ENCODE measurements around the gene POLD3. TPM values are rescaled to one million over a fixed set of nuclear protein-coding genes. Genes with fewer than 3 reads are reported as not detected.
"Not testable (repeated sequence)": the region's sequence is repeated elsewhere in the genome, so short reads cannot be mapped to it uniquely, and the experiment has no call there.

Gene POLD3
- polyA plus RNA-seq, 4 donors: 29.6 to 36.3 (median 34.5) TPM

- DNase-seq (ENCODE audit: low read depth in 4 of 4, low spot score in 2 of 4): no peak
These were observed 12.7 kb upstream of the POLD3 start for GRCh38 chr11:74579577-74580270.

GRCh38 chr11:74581954-74582547 is 10.3 kb upstream of the POLD3 start:
- DNase-seq (ENCODE audit: low read depth in 4 of 4, low spot score in 2 of 4): no peak

GRCh38 chr11:74583024-74583624 is 9.3 kb upstream of the POLD3 start:
- DNase-seq (ENCODE audit: low read depth in 4 of 4, low spot score in 2 of 4): no peak

DNA sequence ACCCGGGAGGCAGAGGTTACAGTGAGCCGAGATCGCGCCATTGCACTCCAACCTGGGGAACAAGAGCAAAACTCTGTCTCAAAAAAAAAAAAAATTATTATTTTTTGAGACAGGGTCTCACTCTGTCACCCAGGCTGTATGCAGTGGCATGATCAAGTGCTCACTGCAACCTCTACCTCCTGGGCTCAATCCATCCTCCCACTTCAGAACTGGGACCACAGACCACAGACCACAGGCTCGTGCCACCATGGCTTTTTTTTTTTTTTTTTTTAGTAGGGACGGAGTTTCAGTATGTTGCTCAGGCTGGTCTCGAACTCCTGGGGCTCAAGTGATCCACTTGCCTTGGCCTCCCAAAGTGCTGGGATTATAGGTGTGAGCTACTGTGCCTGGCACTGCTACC is 1.9 kb upstream of the POLD3 start:
- DNase-seq (ENCODE audit: low read depth in 4 of 4, low spot score in 2 of 4): not testable (repeated sequence)

- no peak for DNase-seq (ENCODE audit: low read depth in 4 of 4, low spot score in 2 of 4)
These were observed 330 bp upstream of the POLD3 start for GRCh38 chr11:74592063-74592440.

DNA sequence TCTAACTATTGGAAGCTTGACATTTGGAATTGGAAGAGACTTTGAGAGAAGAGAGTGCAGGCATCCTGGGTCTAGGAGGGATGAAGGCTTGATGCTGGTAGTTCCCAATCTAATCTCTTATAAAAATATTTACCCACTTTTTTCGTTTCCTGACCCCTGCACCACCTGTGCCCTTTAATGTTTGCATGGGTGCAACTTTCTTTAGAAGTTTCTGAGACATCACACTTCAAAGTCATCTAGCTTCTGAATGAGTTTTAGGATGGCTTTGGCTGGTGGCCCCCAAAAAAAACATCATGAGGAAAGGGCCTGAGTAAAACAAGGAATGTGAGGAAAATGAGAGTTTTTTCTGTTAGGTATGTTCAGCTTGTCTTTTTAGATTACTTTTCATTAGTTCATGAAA is 1.1 kb downstream of the POLD3 start:
- no peak for DNase-seq (ENCODE audit: low read depth in 4 of 4, low spot score in 2 of 4)

DNA sequence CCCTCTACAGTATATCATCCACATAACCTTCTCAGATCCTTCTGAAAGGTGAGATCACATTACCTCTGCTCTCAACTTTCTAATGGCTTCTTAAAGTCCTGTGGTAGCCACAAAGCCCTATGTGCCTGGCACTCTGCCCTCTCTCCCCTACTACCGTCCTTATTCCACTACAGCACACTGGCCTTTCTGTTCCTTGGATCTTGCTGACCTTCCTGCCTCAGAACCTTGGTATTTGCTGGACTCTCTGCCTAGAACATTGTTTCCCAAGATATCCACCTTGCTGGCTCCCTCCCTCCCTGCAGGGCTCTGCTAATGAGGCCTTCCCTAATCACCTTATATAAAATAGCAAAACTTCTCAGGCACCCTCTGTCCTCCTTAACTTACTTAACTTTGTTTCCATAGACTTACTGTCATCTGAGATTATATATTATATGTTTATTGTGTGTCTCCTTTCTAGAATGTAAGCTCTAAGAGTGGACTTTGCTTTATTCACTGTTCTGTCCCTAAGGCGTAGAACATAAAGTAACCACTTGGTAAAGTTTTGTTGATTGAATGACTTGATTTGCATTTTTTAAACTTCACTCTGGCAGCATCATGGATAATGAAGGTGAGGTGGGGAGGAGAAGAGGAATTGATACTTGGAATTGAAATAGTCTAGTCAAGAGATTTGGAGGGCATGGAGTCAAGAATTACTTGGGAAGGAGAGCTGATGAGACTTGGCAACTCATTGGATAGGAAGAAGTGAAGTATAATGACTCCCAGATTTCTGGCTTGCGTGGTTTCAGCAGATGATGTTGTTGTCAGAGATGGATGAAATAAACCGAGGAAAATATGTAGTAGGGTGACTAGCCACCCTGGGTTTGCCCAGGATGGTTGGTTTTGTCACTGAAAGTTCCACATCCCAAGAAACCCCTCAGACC is 10.5 kb downstream of the POLD3 start:
- no peak for DNase-seq (ENCODE audit: low read depth in 4 of 4, low spot score in 2 of 4)

GRCh38 chr11:74603845-74604244 is 11.5 kb downstream of the POLD3 start:
- DNase-seq (ENCODE audit: low read depth in 4 of 4, low spot score in 2 of 4): no peak

DNA sequence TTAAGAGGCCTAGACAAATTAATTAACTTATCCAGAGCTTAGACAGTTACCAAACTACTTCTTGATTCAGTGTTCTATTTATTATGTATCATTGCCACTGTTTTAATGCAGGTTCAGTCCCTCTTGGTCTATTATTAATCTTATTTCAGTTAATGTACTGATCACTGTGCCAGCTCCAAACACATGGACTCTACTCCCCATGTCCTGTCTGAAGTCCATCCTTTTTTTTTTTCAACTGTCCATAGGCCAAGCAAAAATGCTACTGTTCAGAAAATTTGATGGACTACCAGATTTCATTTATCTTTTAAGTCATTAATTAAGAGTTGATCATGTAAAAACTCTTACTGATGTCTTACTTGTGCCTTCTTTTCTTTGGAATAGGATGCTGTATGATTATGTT is 11.9 kb downstream of the POLD3 start:
- DNase-seq (ENCODE audit: low read depth in 4 of 4, low spot score in 2 of 4): no peak

DNA sequence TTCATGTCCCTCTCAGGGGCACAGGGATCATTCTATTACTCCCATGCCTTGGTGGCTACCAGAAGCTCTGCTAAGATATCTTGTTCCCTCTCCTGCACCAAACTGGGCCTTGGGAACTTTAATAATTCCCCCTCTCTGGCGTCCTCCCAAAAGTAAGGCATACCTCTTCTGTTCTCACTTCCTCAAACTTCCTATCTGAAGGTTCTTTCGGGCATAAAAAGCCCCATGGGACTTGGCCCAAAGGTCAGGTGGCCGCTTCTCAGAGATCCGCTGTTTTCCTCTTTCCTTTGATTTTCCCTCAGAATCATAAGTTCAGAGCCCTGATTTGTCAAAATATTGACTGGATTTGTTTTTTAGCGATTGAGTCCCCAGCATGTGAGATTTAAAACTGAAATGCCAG is 13.0 kb downstream of the POLD3 start:
- DNase-seq (ENCODE audit: low read depth in 4 of 4, low spot score in 2 of 4): no peak

- DNase-seq (ENCODE audit: low read depth in 4 of 4, low spot score in 2 of 4): no peak
These were observed 16.0 kb downstream of the POLD3 start for GRCh38 chr11:74608431-74608830.

GRCh38 chr11:74611369-74611861 is 19.0 kb downstream of the POLD3 start:
- no peak for DNase-seq (ENCODE audit: low read depth in 4 of 4, low spot score in 2 of 4)

GRCh38 chr11:74612877-74613276 is 20.5 kb downstream of the POLD3 start:
- DNase-seq (ENCODE audit: low read depth in 4 of 4, low spot score in 2 of 4): no peak

DNA sequence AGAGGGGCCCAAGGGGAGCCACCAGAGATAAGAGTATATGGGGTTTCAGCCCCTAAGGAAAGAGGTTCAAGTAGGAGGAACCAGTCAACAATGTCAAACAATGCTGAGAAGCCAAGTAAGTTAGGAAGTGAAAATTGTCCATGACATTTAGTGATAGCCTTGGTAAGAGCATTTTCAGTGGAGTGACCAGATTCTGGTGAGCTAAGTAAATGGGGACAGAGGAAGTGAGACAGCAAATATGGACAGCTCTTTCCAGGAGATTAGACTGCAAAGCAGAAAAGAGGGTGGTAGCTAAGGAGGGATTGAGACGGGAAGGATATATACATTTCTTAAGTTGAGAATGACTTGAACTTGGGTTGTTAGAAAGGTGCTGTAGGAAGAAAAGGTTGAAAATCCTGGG is 22.9 kb downstream of the POLD3 start:
- no peak for DNase-seq (ENCODE audit: low read depth in 4 of 4, low spot score in 2 of 4)

- no peak for DNase-seq (ENCODE audit: low read depth in 4 of 4, low spot score in 2 of 4)
These were observed 23.6 kb downstream of the POLD3 start for GRCh38 chr11:74615988-74616387.

DNA sequence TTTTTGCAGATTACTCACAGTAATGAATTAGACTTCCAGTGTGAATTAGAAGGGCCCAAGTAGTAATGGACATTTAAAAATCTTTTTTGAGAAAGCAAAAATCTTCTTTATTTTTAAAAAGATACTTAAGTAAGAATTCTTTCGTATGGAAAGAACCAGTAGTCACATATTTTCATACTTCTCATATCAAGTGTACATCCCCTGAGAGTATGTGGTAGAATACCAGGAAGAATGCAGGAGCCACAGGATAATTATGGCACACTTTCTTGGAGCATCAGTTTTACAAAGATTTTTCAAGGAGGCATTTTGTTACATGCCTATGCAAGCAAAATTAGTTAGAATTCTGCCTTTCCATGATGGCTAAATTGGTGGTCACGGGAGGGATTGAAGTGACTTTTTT is 28.1 kb downstream of the POLD3 start:
- no peak for DNase-seq (ENCODE audit: low read depth in 4 of 4, low spot score in 2 of 4)

GRCh38 chr11:74626130-74626529 is 33.7 kb downstream of the POLD3 start:
- DNase-seq (ENCODE audit: low read depth in 4 of 4, low spot score in 2 of 4): no peak

DNA sequence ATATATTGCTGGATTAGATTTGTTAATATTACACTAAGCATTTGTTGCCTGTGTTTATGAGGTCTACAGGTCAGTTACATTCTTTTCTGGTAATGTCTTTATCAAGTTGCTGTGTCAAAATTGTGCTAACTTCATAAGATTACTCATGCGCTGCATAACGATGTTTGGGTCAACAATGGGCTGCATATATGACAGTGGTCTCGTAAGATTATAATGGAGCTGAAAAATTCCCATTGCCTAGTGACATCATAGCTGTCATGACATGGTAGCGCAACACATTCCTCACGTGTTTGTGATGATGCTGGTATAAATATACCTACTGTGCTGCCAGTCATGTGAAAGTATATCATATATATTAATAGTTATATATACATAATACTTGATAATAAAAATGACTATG is 34.2 kb downstream of the POLD3 start:
- DNase-seq (ENCODE audit: low read depth in 4 of 4, low spot score in 2 of 4): no peak

GRCh38 chr11:74627381-74627780 is 35.0 kb downstream of the POLD3 start:
- DNase-seq (ENCODE audit: low read depth in 4 of 4, low spot score in 2 of 4): no peak

DNA sequence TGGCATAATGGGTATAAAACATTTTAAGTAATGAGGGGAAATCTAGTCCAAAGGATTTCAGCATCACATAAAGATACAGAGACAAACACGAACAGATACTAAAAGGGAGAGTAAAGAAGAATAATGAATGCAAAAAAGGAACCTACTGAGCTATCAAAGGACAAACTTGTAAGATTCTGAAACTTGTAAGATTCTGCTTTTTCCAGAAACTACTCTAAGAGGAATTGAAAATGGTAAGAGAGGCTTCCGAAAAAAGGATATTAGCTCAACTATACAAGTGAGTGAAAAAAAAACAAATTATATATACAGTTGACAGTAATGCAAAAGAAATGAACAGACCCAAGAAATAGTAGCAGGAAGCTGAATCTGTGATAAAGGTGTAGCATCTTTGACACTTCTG is 37.7 kb downstream of the POLD3 start:
- no peak for DNase-seq (ENCODE audit: low read depth in 4 of 4, low spot score in 2 of 4)
